Skin epidermis (tissue), 12 donors: ENCODE results near the gene LEMD1.

Experiments used
- H3K27ac ChIP-seq, 21 experiments: fragments of 200-600 bp; sonication (generic) in 11 of 21; one replicate each; pipeline ENCODE4 v1.5.0; 2020; ENCODE audit warnings: mild to moderate bottlenecking in 3 of 21, inconsistent platforms in 2 of 21, moderate library complexity in 2 of 21
- H3K4me3 ChIP-seq, 7 experiments: fragments of 200-600 bp; sonication (generic) in 2 of 7; one replicate each; pipeline ENCODE4 v1.5.0; 2020; ENCODE audit warnings: inconsistent platforms in 2 of 7, mild to moderate bottlenecking in 2 of 7, moderate library complexity in 1 of 7

The LEMD1 gene

DNA sequence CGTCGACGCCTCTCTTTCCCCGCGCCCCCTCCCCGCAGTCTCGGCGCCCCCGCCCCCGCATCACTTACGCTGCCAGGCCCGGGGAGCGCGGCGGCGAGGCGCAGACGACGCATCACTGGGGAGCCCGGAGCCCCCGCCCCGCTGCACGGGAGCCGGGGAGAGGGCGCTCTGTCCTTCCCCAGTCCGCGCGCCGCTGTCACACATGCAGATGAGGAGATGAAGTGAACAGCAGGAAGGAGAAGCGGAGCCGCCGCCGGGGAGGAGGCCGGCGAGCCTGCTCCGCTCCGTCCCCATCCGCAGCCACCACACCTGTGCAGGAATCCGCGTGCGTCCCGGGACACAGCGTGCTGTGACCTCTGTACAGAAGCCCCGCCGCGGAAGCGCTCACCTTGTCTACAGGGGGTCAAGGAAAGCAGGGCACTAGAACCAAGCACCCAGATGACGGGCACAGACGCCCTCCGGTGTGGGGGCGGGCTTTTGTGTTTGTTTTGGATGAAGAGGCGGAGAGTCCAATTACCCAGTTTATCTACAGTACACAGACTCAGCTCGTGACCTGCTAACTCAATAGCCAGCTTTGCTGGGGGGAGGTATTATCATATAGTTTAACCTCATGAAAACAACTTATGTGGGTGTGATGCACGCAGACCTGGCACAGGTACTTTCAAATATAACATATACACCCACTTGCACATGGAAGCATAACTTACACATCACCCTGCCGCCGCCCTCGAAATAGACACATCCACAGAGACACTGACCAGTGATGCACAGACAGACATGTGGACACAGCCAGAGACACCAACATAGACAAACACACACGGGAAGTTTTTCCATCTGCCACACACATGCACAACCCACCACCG lies 77.6 kb downstream of the LEMD1 start:
- Histone ChIP-seq H3K27ac (no peak overlapping the region), H3K4me3 (peak overlapping the region in 5 of 7 experiments; percentile 3 to 38 (median 12))

DNA sequence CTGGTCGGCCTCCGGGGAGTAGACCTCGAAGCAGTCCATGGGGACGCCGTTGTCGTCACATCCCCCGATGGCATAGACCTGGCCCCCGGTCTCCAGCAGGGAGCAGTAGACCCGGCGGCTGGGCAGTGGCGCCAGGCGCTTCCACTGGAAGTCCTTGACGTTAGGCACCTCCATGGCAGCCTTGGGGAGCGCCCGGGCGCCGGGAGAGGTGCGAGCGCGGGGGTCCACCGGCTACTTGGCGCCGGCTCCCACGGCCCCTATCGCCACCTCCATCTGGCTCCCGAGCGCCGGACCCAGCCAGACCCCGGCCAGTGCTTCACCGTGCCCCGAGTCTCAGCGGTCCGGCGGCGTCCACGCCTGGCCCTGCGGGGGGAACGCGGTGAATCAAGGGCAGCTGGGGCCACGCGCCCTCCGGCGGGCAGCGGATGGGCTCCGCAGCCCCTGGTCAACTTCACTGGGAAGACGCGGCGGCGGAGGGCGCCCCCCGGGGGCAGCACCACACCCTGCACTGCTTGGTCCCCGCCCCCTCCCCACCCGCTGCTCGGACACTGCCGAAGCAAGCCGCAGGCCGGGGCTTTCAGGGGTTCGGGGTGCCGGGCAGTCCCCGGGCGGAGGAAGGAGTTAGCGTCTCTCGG lies 78.3 kb downstream of the LEMD1 start:
- H3K4me3 ChIP-seq, result peak overlapping the region in 5 of 7 experiments; percentile 3 to 38 (median 12)
- H3K27ac ChIP-seq, result no peak overlapping the region

- Histone ChIP-seq H3K4me3 (no peak overlapping the region), H3K27ac (no peak overlapping the region)
Measured at GRCh38 chr1:205342986-205343385, 78.9 kb downstream of the LEMD1 start.

GRCh38 chr1:205340676-205341075 lies 81.2 kb downstream of the LEMD1 start:
- H3K27ac ChIP-seq, result no peak overlapping the region

DNA sequence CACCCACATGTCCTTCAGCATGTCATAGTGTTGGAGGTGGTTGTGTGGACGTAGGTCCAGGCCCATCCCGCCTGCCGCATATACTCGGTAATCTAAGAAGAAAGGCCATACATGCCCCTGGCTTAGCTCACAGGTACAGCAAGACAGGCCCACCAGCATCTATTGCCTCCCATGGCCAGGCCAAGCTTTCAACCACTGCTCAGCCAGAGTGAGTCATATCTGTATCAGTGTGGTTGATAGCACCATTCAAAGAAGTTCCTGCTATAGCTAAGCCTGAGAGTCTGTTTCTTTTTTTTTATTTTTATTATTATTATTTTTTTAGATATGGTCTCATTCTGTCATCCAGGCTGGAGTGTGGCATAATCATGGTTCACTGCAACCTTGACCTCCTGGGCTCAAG lies 82.1 kb downstream of the LEMD1 start:
- no peak overlapping the region for H3K4me3 ChIP-seq
- H3K27ac ChIP-seq, result no peak overlapping the region

More at GRCh38 chr1:205340676-205341075, 81.2 kb downstream of the LEMD1 start:
- no peak overlapping the region for H3K4me3 ChIP-seq

DNA sequence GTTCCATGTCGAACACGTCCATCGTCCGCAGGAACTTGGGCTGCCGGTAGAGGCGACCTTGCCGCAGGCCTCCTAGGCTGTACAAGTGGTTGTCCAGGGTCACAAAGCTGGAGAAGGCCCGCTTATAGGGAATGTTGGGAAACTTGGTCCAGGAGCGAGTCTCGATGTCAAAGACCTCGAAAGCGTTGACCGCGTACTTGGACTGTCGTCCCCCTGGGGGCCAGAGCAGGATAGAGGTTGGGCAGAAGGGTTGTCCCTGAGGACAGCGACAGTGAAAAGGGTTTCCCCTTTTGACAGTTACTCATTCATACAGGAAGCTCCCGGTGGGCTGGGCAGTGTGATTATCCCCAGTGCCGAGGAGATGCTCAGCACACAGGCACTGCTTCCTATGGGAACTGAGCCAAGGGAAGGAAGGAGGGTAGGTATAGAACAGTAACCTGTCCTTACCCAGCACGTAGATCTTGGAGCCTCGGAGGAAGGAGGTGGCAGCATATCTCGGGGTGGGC lies 82.6 kb downstream of the LEMD1 start:
- Histone ChIP-seq H3K4me3 (no peak overlapping the region), H3K27ac (no peak overlapping the region)

GRCh38 chr1:205338011-205338410 lies 83.8 kb downstream of the LEMD1 start:
- Histone ChIP-seq H3K27ac (no peak overlapping the region), H3K4me3 (no peak overlapping the region)

- no peak overlapping the region for H3K4me3 ChIP-seq
- H3K27ac ChIP-seq, result no peak overlapping the region
Measured at GRCh38 chr1:205337481-205337880, 84.4 kb downstream of the LEMD1 start.

DNA sequence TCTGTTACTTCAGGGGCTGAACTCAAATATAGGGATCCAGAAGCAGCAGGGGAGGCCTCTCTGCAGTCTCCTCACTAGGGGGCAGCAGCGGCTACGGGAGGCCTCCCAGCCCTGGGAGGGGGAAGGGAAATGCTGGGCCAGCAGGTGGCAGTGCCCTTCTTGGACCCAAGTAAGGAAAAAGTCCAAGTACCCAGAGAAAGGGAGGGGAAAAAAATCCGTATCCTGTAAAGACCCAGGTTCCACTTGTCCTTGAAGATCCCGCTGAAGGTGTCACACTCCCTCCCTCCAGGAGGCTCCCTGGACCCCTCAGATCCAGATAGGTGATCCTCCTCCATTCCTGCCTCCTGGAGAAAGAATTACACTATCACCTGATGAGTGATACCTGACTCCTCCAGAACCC lies 86.2 kb downstream of the LEMD1 start:
- no peak overlapping the region for H3K27ac ChIP-seq
- no peak overlapping the region for H3K4me3 ChIP-seq

GRCh38 chr1:205332015-205332791 lies 89.7 kb downstream of the LEMD1 start:
- H3K4me3 ChIP-seq, result no peak overlapping the region
- H3K27ac ChIP-seq, result no peak overlapping the region
